Suprapubic skin (tissue), 4 donors: ENCODE data around the gene ZNF69. TPM values are rescaled to one million over a fixed set of nuclear protein-coding genes. Genes with fewer than 3 reads are reported as not detected.
A peak's percentile ranks its signal among the peaks of the same experiment; 100 is the strongest.
"Not testable (repeated sequence)": the region's sequence is repeated elsewhere in the genome, so short reads cannot be mapped to it uniquely, and the experiment has no call there.

Experiments used
- DNase-seq, 2 donors: peaks; one replicate each; pipeline ENCODE4 v3.0.0-alpha.2; 2019; ENCODE audit warnings: low spot score in 2 of 2
- H3K27ac ChIP-seq: fragments of 200-600 bp; sonication (generic); one replicate; pipeline ENCODE4 v1.5.1; 2019
- H3K27me3 ChIP-seq: fragments of 200-600 bp; sonication (generic); one replicate; pipeline ENCODE4 v1.5.1; 2019
- H3K36me3 ChIP-seq: fragments of 200-600 bp; sonication (generic); one replicate; pipeline ENCODE4 v1.5.1; 2019
- H3K4me1 ChIP-seq: fragments of 200-600 bp; sonication (generic); one replicate; pipeline ENCODE4 v1.5.1; 2019
- H3K4me3 ChIP-seq: fragments of 200-600 bp; sonication (generic); one replicate; pipeline ENCODE4 v1.5.1; 2019; ENCODE audit warnings: mild to moderate bottlenecking
- H3K9me3 ChIP-seq: fragments of 200-600 bp; sonication (generic); one replicate; pipeline ENCODE4 v1.5.1; 2019
- EP300 ChIP-seq: sonication (generic); formaldehyde crosslinking; IDR thresholded peaks from one replicate; pipeline ENCODE4 v1.6.1; 2017; ENCODE audit warnings: antibody characterized with exemption
- POLR2A ChIP-seq, 2 donors: fragments of 450-650 bp; IDR thresholded peaks; one replicate each; pipeline ENCODE4 v1.6.1; 2017; ENCODE audit warnings: antibody characterized with exemption in 2 of 2, mild to moderate bottlenecking in 2 of 2, moderate library complexity in 2 of 2
- POLR2AphosphoS5 ChIP-seq, 3 donors: sonication (generic); formaldehyde crosslinking; IDR thresholded peaks; one replicate each; pipeline ENCODE4 v1.6.1; 2017; ENCODE audit warnings: antibody characterized with exemption in 3 of 3
- WGBS: methylation state at CpG from one replicate; pipeline ENCODE4 v1.1.5; 2018; 5-methylcytosine and 5-hydroxymethylcytosine counted together
- total RNA-seq, 4 donors: library from RNA; depleted of rRNA; stranded (reverse); fragments of >200 nt; gene quantifications; one replicate each; pipeline ENCODE4 v1.1.0, GENCODE V29; 2016
- TF ChIP-seq, protein P1 (sequence below), 2 donors: fragments of 200-600 bp in 1 of 2; fragments of 450-650 bp in 1 of 2; sonication (generic) in 1 of 2; IDR thresholded peaks; one replicate each; pipeline ENCODE4 v1.5.1; 2016 to 2019; ENCODE audit warnings: antibody characterized with exemption in 2 of 2, mild to moderate bottlenecking in 1 of 2, moderate library complexity in 1 of 2

The ZNF69 gene
- total RNA-seq, 4 donors from 2014 or later, result 1.3 to 6.7 (median 4.4) TPM

DNA sequence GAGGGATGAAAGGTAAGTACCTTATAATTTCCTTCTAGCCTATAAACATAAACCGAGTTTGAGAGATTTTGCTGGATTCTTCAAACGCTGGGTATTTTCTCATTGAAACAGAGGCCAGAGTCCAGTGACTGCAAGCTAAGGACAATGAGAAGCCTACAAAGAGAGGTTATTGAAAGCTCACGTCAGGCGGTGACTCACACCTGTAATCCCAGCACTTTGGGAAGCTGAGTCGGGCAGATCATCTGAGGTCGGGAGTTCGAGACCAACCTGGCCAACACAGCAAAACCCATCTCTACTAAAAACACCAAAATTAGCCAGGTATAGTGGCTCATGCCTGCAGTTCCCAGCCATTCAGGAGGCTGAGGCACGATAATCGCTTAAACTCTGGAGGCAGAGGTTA is 15.0 kb upstream of the ZNF69 start:
- 96% methylated on average over 9 of the region's 9 CpGs for WGBS
- no peak overlapping the region for H3K4me3 ChIP-seq
- H3K4me1 ChIP-seq, result no peaks in the 10 kb centered on the region
- peaks cover 17% of the 10 kb centered on the region for H3K9me3 ChIP-seq
- no peak for DNase-seq
- no peak overlapping the region for H3K27ac ChIP-seq
- no peak for TF ChIP-seq EP300
- TF ChIP-seq POLR2A (IDR thresholded peaks at IDR 0.05), result no peak
- no peak for TF ChIP-seq POLR2AphosphoS5 (IDR thresholded peaks at IDR 0.05)
- H3K36me3 ChIP-seq, result peaks cover 14% of the 10 kb centered on the region
- H3K27me3 ChIP-seq, result no peaks in the 10 kb centered on the region

DNA sequence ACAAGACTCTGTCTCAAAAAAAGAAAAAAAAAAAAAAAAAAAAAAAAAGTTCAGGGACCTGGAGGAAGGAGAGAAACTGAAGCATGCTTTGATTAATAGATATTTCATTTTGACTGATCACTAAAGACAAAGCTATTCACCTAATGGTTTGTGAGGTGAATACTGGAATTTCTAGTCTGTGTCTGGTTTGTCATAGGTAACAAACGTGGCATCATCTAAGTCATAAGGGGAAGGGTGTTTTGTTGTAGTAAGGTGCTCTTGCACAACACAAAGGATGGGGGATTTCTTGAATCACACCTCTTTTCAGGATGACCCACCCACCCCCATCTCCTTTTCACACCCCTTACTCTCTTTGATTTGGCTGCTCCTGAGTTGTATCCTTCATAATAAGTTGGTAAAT is 13.8 kb upstream of the ZNF69 start:
- Histone ChIP-seq H3K4me3 (no peak overlapping the region), H3K4me1 (no peaks in the 10 kb centered on the region), H3K27ac (no peak overlapping the region), H3K27me3 (no peaks in the 10 kb centered on the region), H3K9me3 (peaks cover 7% of the 10 kb centered on the region), H3K36me3 (peaks cover 3% of the 10 kb centered on the region)
- DNase-seq, result no peak
- TF ChIP-seq POLR2A (IDR thresholded peaks at IDR 0.05) (no peak), EP300 (no peak), POLR2AphosphoS5 (IDR thresholded peaks at IDR 0.05) (no peak)
- TF ChIP-seq, protein P1, sequence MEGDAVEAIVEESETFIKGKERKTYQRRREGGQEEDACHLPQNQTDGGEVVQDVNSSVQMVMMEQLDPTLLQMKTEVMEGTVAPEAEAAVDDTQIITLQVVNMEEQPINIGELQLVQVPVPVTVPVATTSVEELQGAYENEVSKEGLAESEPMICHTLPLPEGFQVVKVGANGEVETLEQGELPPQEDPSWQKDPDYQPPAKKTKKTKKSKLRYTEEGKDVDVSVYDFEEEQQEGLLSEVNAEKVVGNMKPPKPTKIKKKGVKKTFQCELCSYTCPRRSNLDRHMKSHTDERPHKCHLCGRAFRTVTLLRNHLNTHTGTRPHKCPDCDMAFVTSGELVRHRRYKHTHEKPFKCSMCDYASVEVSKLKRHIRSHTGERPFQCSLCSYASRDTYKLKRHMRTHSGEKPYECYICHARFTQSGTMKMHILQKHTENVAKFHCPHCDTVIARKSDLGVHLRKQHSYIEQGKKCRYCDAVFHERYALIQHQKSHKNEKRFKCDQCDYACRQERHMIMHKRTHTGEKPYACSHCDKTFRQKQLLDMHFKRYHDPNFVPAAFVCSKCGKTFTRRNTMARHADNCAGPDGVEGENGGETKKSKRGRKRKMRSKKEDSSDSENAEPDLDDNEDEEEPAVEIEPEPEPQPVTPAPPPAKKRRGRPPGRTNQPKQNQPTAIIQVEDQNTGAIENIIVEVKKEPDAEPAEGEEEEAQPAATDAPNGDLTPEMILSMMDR (IDR thresholded peaks at IDR 0.05), result no peak
- 84% methylated on average over 1 of the region's 1 CpG for WGBS

GRCh38 chr19:11879687-11880266 is 7.8 kb upstream of the ZNF69 start:
- not testable (repeated sequence) for H3K27me3 ChIP-seq, H3K4me3 ChIP-seq, H3K9me3 ChIP-seq, H3K36me3 ChIP-seq, H3K27ac ChIP-seq, DNase-seq, H3K4me1 ChIP-seq
- 77% methylated on average over 16 of the region's 16 CpGs for WGBS

- H3K27ac ChIP-seq, result no peak overlapping the region
- H3K36me3 ChIP-seq, result no peaks in the 10 kb centered on the region
- no peak for TF ChIP-seq POLR2A (IDR thresholded peaks at IDR 0.05)
- no peak for TF ChIP-seq EP300
- no peak for TF ChIP-seq POLR2AphosphoS5 (IDR thresholded peaks at IDR 0.05)
- TF ChIP-seq, protein P1 (IDR thresholded peaks at IDR 0.05), result no peak
- no peaks in the 10 kb centered on the region for H3K4me1 ChIP-seq
- 94% methylated on average over 11 of the region's 12 CpGs for WGBS
- H3K4me3 ChIP-seq, result no peak overlapping the region
- no peaks in the 10 kb centered on the region for H3K27me3 ChIP-seq
- H3K9me3 ChIP-seq, result no peaks in the 10 kb centered on the region
- DNase-seq, result no peak
These were observed 7.0 kb upstream of the ZNF69 start for GRCh38 chr19:11880598-11880997.

DNA sequence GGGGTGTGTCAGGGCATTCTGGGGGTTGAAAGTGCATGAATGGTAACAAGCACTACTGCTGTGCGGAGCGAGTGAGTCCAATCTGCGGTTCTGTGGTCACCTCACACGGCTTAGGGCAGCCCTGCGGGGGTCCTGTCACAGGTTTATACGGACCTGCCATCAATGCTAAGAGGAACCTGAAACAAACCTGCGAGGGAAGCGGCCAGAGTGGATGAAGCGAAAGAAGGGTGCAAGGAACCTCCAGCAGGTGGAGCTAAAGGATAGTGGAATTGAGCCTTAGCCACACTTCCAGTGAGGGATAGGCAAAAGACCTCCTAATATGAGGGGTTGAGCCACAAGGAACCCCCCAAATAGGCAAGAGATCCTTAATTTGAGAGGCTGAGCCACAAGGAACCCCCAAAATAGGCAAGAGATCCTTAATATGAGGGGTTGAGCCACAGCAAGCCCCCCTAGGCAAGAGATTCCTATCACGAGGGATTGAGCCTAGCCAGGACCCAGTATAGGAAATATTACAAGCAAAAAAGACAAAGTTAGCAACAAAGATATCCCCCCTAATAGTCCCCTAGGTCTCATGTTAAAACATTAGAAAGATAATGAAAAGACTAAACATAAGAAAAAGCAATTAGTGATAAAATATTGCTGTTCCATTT is 6.3 kb upstream of the ZNF69 start:
- no peaks in the 10 kb centered on the region for H3K27me3 ChIP-seq
- TF ChIP-seq, protein P1 (IDR thresholded peaks at IDR 0.05), result peak in 1 of 2 donors; percentile 47
- TF ChIP-seq POLR2AphosphoS5 (IDR thresholded peaks at IDR 0.05), result no peak
- no peak for TF ChIP-seq EP300
- TF ChIP-seq POLR2A (IDR thresholded peaks at IDR 0.05), result no peak
- H3K36me3 ChIP-seq, result no peaks in the 10 kb centered on the region
- no peak overlapping the region for H3K4me3 ChIP-seq
- no peaks in the 10 kb centered on the region for H3K4me1 ChIP-seq
- H3K9me3 ChIP-seq, result no peaks in the 10 kb centered on the region
- no peak for DNase-seq
- H3K27ac ChIP-seq, result no peak overlapping the region
- 14% methylated on average over 10 of the region's 10 CpGs for WGBS

GRCh38 chr19:11882606-11883005 is 5.0 kb upstream of the ZNF69 start:
- H3K27ac ChIP-seq, result no peak overlapping the region
- H3K9me3 ChIP-seq, result no peaks in the 10 kb centered on the region
- no peaks in the 10 kb centered on the region for H3K36me3 ChIP-seq
- DNase-seq, result no peak
- TF ChIP-seq POLR2A (IDR thresholded peaks at IDR 0.05), result no peak
- TF ChIP-seq, protein P1 (IDR thresholded peaks at IDR 0.05), result no peak
- no peak overlapping the region for H3K4me3 ChIP-seq
- 53% methylated on average over 2 of the region's 2 CpGs for WGBS
- no peaks in the 10 kb centered on the region for H3K27me3 ChIP-seq
- H3K4me1 ChIP-seq, result peaks cover 5% of the 10 kb centered on the region
